D721Med (cell line): ENCODE measurements around the gene SENP7.
"Not testable (repeated sequence)": the region's sequence is repeated elsewhere in the genome, so short reads cannot be mapped to it uniquely, and the experiment has no call there.

Experiments
- DNase-seq: peaks from one replicate; pipeline ENCODE4 v3.0.0; 2011; ENCODE audit warnings: low spot score; ENCODE audit not compliant: insufficient read length
- FAIRE-seq: peaks from 2 replicates; lab custom pipeline; 2011; peaks lifted over from hg19 to GRCh38; lab: Jason Lieb, UNC
- CTCF ChIP-seq: IDR thresholded peaks from 2 replicates; pipeline ENCODE4 v1.5.1; 2012; ENCODE audit warnings: mild to moderate bottlenecking, control low read depth; ENCODE audit not compliant: insufficient read depth; ENCODE audit errors: missing control alignments

Gene SENP7

GRCh38 chr3:101466465-101467309 is 46.3 kb downstream of the SENP7 start:
- no peak for FAIRE-seq
- DNase-seq, result no peak
- no peak for TF ChIP-seq CTCF

GRCh38 chr3:101464235-101464634 is 48.8 kb downstream of the SENP7 start:
- FAIRE-seq (no peak), DNase-seq (no peak)
- no peak for TF ChIP-seq CTCF

- DNase-seq (no peak), FAIRE-seq (no peak)
- no peak for TF ChIP-seq CTCF
These were observed 51.6 kb downstream of the SENP7 start for GRCh38 chr3:101461451-101461850.

GRCh38 chr3:101458387-101458786 is 54.6 kb downstream of the SENP7 start:
- no peak for DNase-seq
- no peak for TF ChIP-seq CTCF
- no peak for FAIRE-seq

- FAIRE-seq (no peak), DNase-seq (no peak)
- no peak for TF ChIP-seq CTCF
These were observed 58.4 kb downstream of the SENP7 start for GRCh38 chr3:101454629-101455028.

GRCh38 chr3:101453961-101454360 is 59.1 kb downstream of the SENP7 start:
- FAIRE-seq (no peak), DNase-seq (no peak)
- TF ChIP-seq CTCF, result no peak

- DNase-seq, result not testable (repeated sequence)
These were observed 74.4 kb downstream of the SENP7 start for GRCh38 chr3:101438641-101439040.

More at GRCh38 chr3:101438641-101439040, 74.4 kb downstream of the SENP7 start:
- not testable (repeated sequence) for FAIRE-seq
